ENCODE data around the gene FBXL15. TPM values are rescaled to one million over a fixed set of nuclear protein-coding genes. Genes with fewer than 3 reads are reported as not detected.

Gene FBXL15
- total RNA-seq, 1 experiment from 2014 or later: 24.6 TPM

GRCh38 chr10:102389894-102390293 lies 30.7 kb upstream of the FBXL15 start (continued):
- TF ChIP-seq ZNF512 (CRISPR knock-in tag; IDR thresholded peaks at IDR 0.05; ENCODE audit: borderline replicate concordance) (no peak), ERG (CRISPR knock-in tag; IDR thresholded peaks at IDR 0.05) (no peak), ZNF423 (CRISPR knock-in tag; IDR thresholded peaks at IDR 0.05) (no peak), SMAD4 (CRISPR knock-in tag; IDR thresholded peaks at IDR 0.05) (no peak), MXD4 (CRISPR knock-in tag; IDR thresholded peaks at IDR 0.05; ENCODE audit: borderline replicate concordance) (no peak), SOX15 (CRISPR knock-in tag; IDR thresholded peaks at IDR 0.05) (no peak), PRDM15 (CRISPR knock-in tag; IDR thresholded peaks at IDR 0.05) (no peak), ATF6 (CRISPR knock-in tag; IDR thresholded peaks at IDR 0.05) (no peak)

GRCh38 chr10:102392306-102392705 lies 28.3 kb upstream of the FBXL15 start:
- TF ChIP-seq FOXP1 (CRISPR knock-in tag; IDR thresholded peaks at IDR 0.05; ENCODE audit: borderline replicate concordance): no peak
- TF ChIP-seq GRHL2 (CRISPR knock-in tag; IDR thresholded peaks at IDR 0.05; ENCODE audit: insufficient replicate concordance, severe bottlenecking): no peak
- no peak for TF ChIP-seq AR (CRISPR knock-in tag; IDR thresholded peaks at IDR 0.05)
- no peak for TF ChIP-seq ARID4B (CRISPR knock-in tag; IDR thresholded peaks at IDR 0.05; ENCODE audit: borderline replicate concordance)
- no peak for TF ChIP-seq TP53 (CRISPR knock-in tag; IDR thresholded peaks at IDR 0.05)
- no peak for TF ChIP-seq NR3C1 (CRISPR knock-in tag; conservative IDR thresholded peaks at IDR 0.05; ENCODE audit: low read depth)
- TF ChIP-seq RORB (CRISPR knock-in tag; IDR thresholded peaks at IDR 0.05): no peak
- no peak for TF ChIP-seq JAZF1 (CRISPR knock-in tag; IDR thresholded peaks at IDR 0.05)
- TF ChIP-seq IRF1 (CRISPR knock-in tag; IDR thresholded peaks at IDR 0.05): no peak

More at GRCh38 chr10:102392306-102392705, 28.3 kb upstream of the FBXL15 start:
- H3K9me3 Mint-ChIP-seq: no peaks in the 10 kb centered on the region
- peaks cover 41% of the 10 kb centered on the region for H3K27me3 Mint-ChIP-seq (ENCODE audit: low read depth)
- ChIA-PET CTCF (interaction anchor here (0.9 to 9.1 kb wide), 5 partner anchors 8 to 162 kb away, joined by 3 to 115 read pairs (median 45); partner anchors contain the start of gene FBXL15), POLR2A (no interaction called here)
- peaks cover 18% of the 10 kb centered on the region for H3K4me1 Mint-ChIP-seq
- no peak for DNase-seq (ENCODE audit: low spot score)
- ATAC-seq: no peak
- no peaks in the 10 kb centered on the region for H3K36me3 Mint-ChIP-seq
- no peak overlapping the region for H3K4me3 Mint-ChIP-seq
- no peak overlapping the region for H3K27ac Mint-ChIP-seq

Data from WTC11 (cell line).